AG09309 (cell line): ENCODE results near the gene MOCS3.

ENCODE experiments used
- DNase-seq: peaks from one replicate; pipeline ENCODE4 v3.0.0-alpha.2; 2010; ENCODE audit warnings: low read depth
- H3K4me3 ChIP-seq: 2 replicates; pipeline ENCODE4 v1.5.1; 2011; ENCODE audit warnings: mild to moderate bottlenecking, low read depth, low read length, moderate library complexity; ENCODE audit not compliant: control insufficient read depth
- CTCF ChIP-seq: IDR thresholded peaks from 2 replicates; pipeline ENCODE4 v1.5.1; 2011; ENCODE audit warnings: mild to moderate bottlenecking, low read depth, low read length, inconsistent platforms; ENCODE audit not compliant: insufficient read depth, control insufficient read depth; ENCODE audit errors: missing control alignments

MOCS3 gene

GRCh38 chr20:51005214-51005613 lies 46.6 kb downstream of the MOCS3 start:
- TF ChIP-seq CTCF: no peak
- DNase-seq: no peak
- no peak overlapping the region for H3K4me3 ChIP-seq

- no peak for DNase-seq
- no peak for TF ChIP-seq CTCF
Measured at GRCh38 chr20:51008718-51009117, 50.1 kb downstream of the MOCS3 start.

GRCh38 chr20:51009303-51010042 lies 50.9 kb downstream of the MOCS3 start:
- no peak overlapping the region for H3K4me3 ChIP-seq
- TF ChIP-seq CTCF: no peak
- no peak for DNase-seq

More at GRCh38 chr20:51008718-51009117, 50.1 kb downstream of the MOCS3 start:
- H3K4me3 ChIP-seq: no peak overlapping the region

- H3K4me3 ChIP-seq: no peak overlapping the region
- no peak for DNase-seq
- TF ChIP-seq CTCF: no peak
Measured at GRCh38 chr20:51010043-51010365, 51.4 kb downstream of the MOCS3 start.

GRCh38 chr20:51010932-51011331 lies 52.3 kb downstream of the MOCS3 start:
- no peak overlapping the region for H3K4me3 ChIP-seq
- TF ChIP-seq CTCF: no peak
- no peak for DNase-seq

- DNase-seq: no peak
- no peak for TF ChIP-seq CTCF
- H3K4me3 ChIP-seq: no peak overlapping the region
Measured at GRCh38 chr20:51011479-51011878, 52.9 kb downstream of the MOCS3 start.

GRCh38 chr20:51012357-51012756 lies 53.7 kb downstream of the MOCS3 start:
- no peak for TF ChIP-seq CTCF
- DNase-seq: no peak
- H3K4me3 ChIP-seq: no peak overlapping the region
